Endothelial cell of umbilical vein (primary cell): ENCODE results near the gene TMEM54. TPM values are rescaled to one million over a fixed set of nuclear protein-coding genes. Genes with fewer than 3 reads are reported as not detected.

Source experiments
- BruUV-seq: library from RNA; stranded (reverse); fragments of 400-500 nt; replicated peaks from 2 replicates; lab custom pipeline; 2021; lab: Mats Ljungman, UMichigan
- CTCF ChIA-PET: fragments of 300-600, 350-600 bp; sonication (Branson Sonifier 250); formaldehyde crosslinking; loops from one replicate; lab custom pipeline; 2021; ENCODE audit warnings: antibody characterized with exemption, inconsistent platforms; lab: Charles Lee
- POLR2A ChIA-PET: fragments of 300-600, 350-600 bp; sonication (Branson Sonifier 250); formaldehyde crosslinking; loops from one replicate; lab custom pipeline; 2021; ENCODE audit warnings: antibody characterized with exemption, inconsistent platforms; lab: Charles Lee
- DNase-seq: peaks from one replicate; pipeline ENCODE4 v3.0.0-alpha.2; 2011; ENCODE audit warnings: low read depth, low spot score
- FAIRE-seq: peaks from 2 replicates; lab custom pipeline; 2011; peaks lifted over from hg19 to GRCh38; lab: Jason Lieb, UNC
- H2AFZ ChIP-seq: 2 replicates; pipeline ENCODE4 v1.6.0; 2012; ENCODE audit warnings: low read depth, low read length, control low read depth, inconsistent platforms
- H3K27ac ChIP-seq: 2 replicates; pipeline ENCODE4 v1.5.1; 2011; ENCODE audit warnings: low read depth, mild to moderate bottlenecking, control low read depth, low read length, moderate library complexity; ENCODE audit not compliant: insufficient read depth
- H3K27me3 ChIP-seq, 2 experiments: 2 replicates each; pipeline versions ENCODE4 v1.6.0 to v1.6.1; 2011; ENCODE audit warnings: low read length in 2 of 2, mixed read lengths in 1 of 2; ENCODE audit not compliant: control insufficient read depth in 2 of 2, insufficient read depth in 2 of 2
- H3K36me3 ChIP-seq, 2 experiments: 2 replicates in 1 of 2; 3 replicates in 1 of 2; pipeline ENCODE4 v1.5.1; 2011; ENCODE audit warnings: low read length in 2 of 2, mild to moderate bottlenecking in 1 of 2, moderate library complexity in 1 of 2; ENCODE audit not compliant: control insufficient read depth in 2 of 2, insufficient read depth in 2 of 2; ENCODE audit errors: extremely low read depth in 1 of 2
- H3K4me1 ChIP-seq: 3 replicates; pipeline ENCODE4 v1.5.1; 2011; ENCODE audit warnings: mild to moderate bottlenecking, low read length; ENCODE audit not compliant: control insufficient read depth, insufficient read depth; ENCODE audit errors: extremely low read depth
- H3K4me2 ChIP-seq: 2 replicates; pipeline ENCODE4 v1.6.1; 2011; ENCODE audit warnings: low read length, control low read depth, mixed read lengths; ENCODE audit not compliant: insufficient read depth
- H3K4me3 ChIP-seq, 3 experiments: fragments of 200-600 bp in 1 of 3; sonication (generic), shearing (Covaris generic) in 1 of 3; replicated peaks in 1 of 3; 2 replicates each; pipeline ENCODE4 v1.5.1; 2011 to 2016; ENCODE audit warnings: control low read depth in 3 of 3, low read length in 3 of 3, mild to moderate bottlenecking in 2 of 3, inconsistent platforms in 1 of 3, low read depth in 1 of 3, moderate library complexity in 1 of 3; ENCODE audit not compliant: insufficient read depth in 1 of 3
- H3K79me2 ChIP-seq: 2 replicates; pipeline ENCODE4 v1.6.0; 2012; ENCODE audit warnings: low read length, inconsistent platforms; ENCODE audit not compliant: control insufficient read depth, insufficient read depth
- H3K9ac ChIP-seq: replicated peaks from 2 replicates; pipeline ENCODE3; 2011; ENCODE audit warnings: low read length, control low read depth; ENCODE audit not compliant: insufficient read depth; ENCODE audit errors: extremely low read depth
- H3K9me1 ChIP-seq: replicated peaks from 3 replicates; pipeline ENCODE4 v1.6.0; 2011; ENCODE audit warnings: mild to moderate bottlenecking, low read length; ENCODE audit not compliant: control insufficient read depth, insufficient read depth; ENCODE audit errors: extremely low read depth
- H3K9me3 ChIP-seq: replicated peaks from 2 replicates; pipeline ENCODE4 v1.5.1; 2012; ENCODE audit warnings: low read length, inconsistent platforms; ENCODE audit not compliant: control insufficient read depth, insufficient read depth
- H4K20me1 ChIP-seq: replicated peaks from 2 replicates; pipeline ENCODE3; 2011; ENCODE audit warnings: mild to moderate bottlenecking, low read length; ENCODE audit not compliant: control insufficient read depth, insufficient read depth; ENCODE audit errors: extremely low read depth
- MYC ChIP-seq: IDR thresholded peaks from one replicate; pipeline ENCODE4 v1.6.1; 2011; ENCODE audit warnings: mild to moderate bottlenecking, low read depth, low read length
- POLR2A ChIP-seq: IDR thresholded peaks from 2 replicates; pipeline ENCODE4 v1.6.1; 2012; ENCODE audit warnings: low read depth, mild to moderate bottlenecking, control low read depth, low read length
- POLR2AphosphoS5 ChIP-seq: IDR thresholded peaks from 2 replicates; pipeline ENCODE4 v1.6.1; 2012; ENCODE audit warnings: low read depth, mild to moderate bottlenecking, control low read depth, low read length, moderate library complexity; ENCODE audit not compliant: insufficient read depth
- dilution Hi-C: fragments of 300-500 bp; cut with MboI; formaldehyde crosslinking; loops from one replicate; pipeline ENCODE4 v1.15.0; 2019; ENCODE audit warnings: low sequenced_read_pairs; ENCODE audit not compliant: extremely low pct_ligation_motif_present
- intact Hi-C: fragments of 100-400 bp; cut with micrococcal nuclease; formaldehyde crosslinking; loops from one replicate; pipeline ENCODE4 v1.10.0; 2022
- polyA plus RNA-seq, 4 experiments: library from polyadenylated mRNA; depleted of rRNA in 3 of 4; stranded (reverse) in 3 of 4; unstranded in 1 of 4; fragments of >200 nt; gene quantifications; 2 replicates each; pipeline versions ENCODE4 v1.2.1 to v1.2.3, GENCODE V29; 2011 to 2012; ENCODE audit warnings: missing spikeins in 1 of 4
- total RNA-seq: library from RNA; stranded (reverse); gene quantifications from 2 replicates; pipeline ENCODE4 v1.2.3, GENCODE V29; 2021
- TF ChIP-seq, protein P1 (sequence below): IDR thresholded peaks from 2 replicates; pipeline ENCODE4 v1.6.1; 2011; ENCODE audit not compliant: insufficient read depth, insufficient read length
- TF ChIP-seq, protein P2 (sequence below), 2 donors: IDR thresholded peaks; 1 replicate in 1 of 2; 2 replicates in 1 of 2; pipeline ENCODE4 v1.5.1; 2011; ENCODE audit warnings: low read length in 2 of 2, mild to moderate bottlenecking in 2 of 2, moderate library complexity in 2 of 2, control low read depth in 1 of 2, inconsistent platforms in 1 of 2, low read depth in 1 of 2; ENCODE audit not compliant: insufficient read depth in 1 of 2; ENCODE audit errors: extremely low read depth in 1 of 2

Gene TMEM54
- total and polyA plus RNA-seq, 2 donors (not counting 3 experiments of a cell fraction or from before 2014, with no cell fraction given): 23.6 to 77.2 TPM

DNA sequence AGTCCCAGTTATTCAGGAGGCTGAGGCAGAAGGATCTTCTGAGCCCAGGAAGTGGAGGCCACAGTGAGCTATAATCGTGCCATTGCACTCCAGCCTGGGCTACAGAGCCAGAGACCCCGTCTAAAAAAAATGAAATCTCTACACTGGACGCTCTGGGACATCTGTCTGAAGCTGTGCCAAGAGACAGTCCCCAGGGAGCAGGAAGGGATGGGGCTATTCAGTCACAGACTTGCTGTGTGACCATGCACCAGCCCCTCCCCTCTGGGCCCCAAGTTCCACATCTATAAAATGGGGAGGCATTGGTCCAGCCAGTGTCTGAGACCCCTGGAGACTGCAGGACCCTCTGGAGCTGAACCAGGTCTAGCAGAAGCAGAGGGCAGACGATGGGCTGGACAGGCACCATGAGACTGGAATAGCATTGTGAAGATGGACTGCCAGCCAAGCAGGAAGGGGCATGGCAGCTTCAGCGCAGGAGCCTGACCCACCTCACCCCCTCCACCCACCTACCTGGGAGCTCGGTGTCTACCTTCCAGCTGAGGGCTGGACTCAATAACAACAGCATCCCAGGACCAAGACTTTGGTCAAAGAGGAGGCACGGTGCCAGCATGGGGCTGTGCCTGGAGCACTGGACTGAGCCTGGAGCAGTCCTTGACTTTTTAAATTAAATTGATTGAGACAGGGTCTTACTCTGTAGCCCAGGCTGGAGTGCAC lies 1.4 kb downstream of the TMEM54 start:
- Histone ChIP-seq H3K36me3 (no peaks in the 10 kb centered on the region), H3K9ac (no peak overlapping the region), H3K27me3 (peaks cover 0 to 3% of the 10 kb centered on the region in 2 experiments), H4K20me1 (no peaks in the 10 kb centered on the region), H3K4me3 (no peak overlapping the region), H3K27ac (no peak overlapping the region), H3K79me2 (no peaks in the 10 kb centered on the region), H3K9me3 (no peaks in the 10 kb centered on the region), H3K4me1 (peaks cover 13% of the 10 kb centered on the region), H2AFZ (no peak overlapping the region), H3K9me1 (no peaks in the 10 kb centered on the region), H3K4me2 (no peak overlapping the region)
- no TSS peak for BruUV-seq
- intact Hi-C loops (no loop called here), dilution Hi-C loops (no loop called here)
- POLR2A ChIA-PET: interaction anchor here (0.7 kb wide), 1 partner anchor 188 kb away, joined by 5 read pairs; no protein-coding TSS in a partner anchor
- FAIRE-seq: no peak
- no peak for DNase-seq
- TF ChIP-seq, protein P1, sequence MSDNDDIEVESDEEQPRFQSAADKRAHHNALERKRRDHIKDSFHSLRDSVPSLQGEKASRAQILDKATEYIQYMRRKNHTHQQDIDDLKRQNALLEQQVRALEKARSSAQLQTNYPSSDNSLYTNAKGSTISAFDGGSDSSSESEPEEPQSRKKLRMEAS: no peak
- TF ChIP-seq POLR2A: no peak
- TF ChIP-seq, protein P2, sequence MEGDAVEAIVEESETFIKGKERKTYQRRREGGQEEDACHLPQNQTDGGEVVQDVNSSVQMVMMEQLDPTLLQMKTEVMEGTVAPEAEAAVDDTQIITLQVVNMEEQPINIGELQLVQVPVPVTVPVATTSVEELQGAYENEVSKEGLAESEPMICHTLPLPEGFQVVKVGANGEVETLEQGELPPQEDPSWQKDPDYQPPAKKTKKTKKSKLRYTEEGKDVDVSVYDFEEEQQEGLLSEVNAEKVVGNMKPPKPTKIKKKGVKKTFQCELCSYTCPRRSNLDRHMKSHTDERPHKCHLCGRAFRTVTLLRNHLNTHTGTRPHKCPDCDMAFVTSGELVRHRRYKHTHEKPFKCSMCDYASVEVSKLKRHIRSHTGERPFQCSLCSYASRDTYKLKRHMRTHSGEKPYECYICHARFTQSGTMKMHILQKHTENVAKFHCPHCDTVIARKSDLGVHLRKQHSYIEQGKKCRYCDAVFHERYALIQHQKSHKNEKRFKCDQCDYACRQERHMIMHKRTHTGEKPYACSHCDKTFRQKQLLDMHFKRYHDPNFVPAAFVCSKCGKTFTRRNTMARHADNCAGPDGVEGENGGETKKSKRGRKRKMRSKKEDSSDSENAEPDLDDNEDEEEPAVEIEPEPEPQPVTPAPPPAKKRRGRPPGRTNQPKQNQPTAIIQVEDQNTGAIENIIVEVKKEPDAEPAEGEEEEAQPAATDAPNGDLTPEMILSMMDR (IDR thresholded peaks at IDR 0.05; ENCODE audit: extremely low read depth in 1 of 2, insufficient read depth in 1 of 2, low read depth in 1 of 2, low read length in 2 of 2): no peak
- TF ChIP-seq MYC: no peak
- TF ChIP-seq POLR2AphosphoS5: no peak
- CTCF ChIA-PET: interaction anchor here (1.4 kb wide), 1 partner anchor 13 kb away, joined by 5 read pairs; no protein-coding TSS in a partner anchor
